Diencephalon (tissue), 1 donor: ENCODE results near the gene CRELD2. TPM values are rescaled to one million over a fixed set of nuclear protein-coding genes. Genes with fewer than 3 reads are reported as not detected.

Source experiments
- small RNA-seq: library from RNA; depleted of rRNA; stranded (forward); fragments of <200 nt; gene quantifications from one replicate; pipeline ENCODE3, GENCODE V24; 2014
- total RNA-seq: library from RNA; depleted of rRNA; stranded (reverse); fragments of >200 nt; gene quantifications from one replicate; pipeline ENCODE4 v1.2.3, GENCODE V29; 2014

Gene CRELD2
- total RNA-seq: 25.4 TPM

DNA sequence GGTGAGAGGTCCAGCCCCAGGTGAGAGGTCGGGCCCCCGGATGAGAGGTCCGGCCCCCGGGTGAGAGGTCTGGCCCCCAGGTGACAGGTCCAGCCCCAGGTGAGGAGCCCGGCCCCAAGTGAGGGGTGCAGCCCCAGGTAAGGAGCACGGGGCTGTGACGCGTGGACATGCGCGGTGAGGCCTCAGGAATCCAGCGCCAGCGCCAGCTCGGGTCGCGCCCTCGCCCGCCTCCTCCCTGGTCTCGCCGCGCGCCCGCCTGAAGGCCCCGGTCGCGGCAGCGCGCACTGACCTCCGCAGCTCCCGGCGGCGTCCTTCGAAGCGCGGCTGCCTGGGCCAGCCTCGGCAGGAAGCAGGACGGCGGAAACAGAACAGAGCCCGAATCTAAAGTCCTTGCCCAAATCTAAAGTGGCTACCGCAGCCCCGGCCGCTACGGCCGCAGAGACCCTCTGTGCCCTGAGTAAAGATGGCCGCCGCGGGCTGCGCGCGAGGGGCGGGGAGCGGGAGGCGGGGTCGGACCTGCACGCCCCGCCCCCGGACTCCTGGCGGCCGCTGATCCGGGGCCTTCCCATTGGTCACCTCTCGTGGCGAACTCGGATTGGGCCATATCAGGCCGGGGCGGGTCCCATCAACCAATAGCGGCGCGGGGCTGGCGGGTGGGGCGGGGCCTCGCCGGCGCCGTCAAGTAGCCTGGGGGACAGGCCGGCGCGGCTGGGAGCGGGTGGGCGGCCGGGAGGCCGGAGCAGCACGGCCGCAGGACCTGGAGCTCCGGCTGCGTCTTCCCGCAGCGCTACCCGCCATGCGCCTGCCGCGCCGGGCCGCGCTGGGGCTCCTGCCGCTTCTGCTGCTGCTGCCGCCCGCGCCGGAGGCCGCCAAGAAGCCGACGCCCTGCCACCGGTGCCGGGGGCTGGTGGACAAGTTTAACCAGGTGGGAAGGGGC, at the start of gene CRELD2, which contains the start of gene ALG12:
Gene CRELD2 (plus strand): TSS at position 661 of the 937 bp plus-strand sequence. CDS start 136 bp downstream, at position 797.
Gene ALG12 (minus strand): TSS at position 465 of the 937 bp plus-strand sequence. CDS start 4,673 bp downstream, outside the sequence.

GRCh38 chr22:49960159-49961004, 41.9 kb downstream of the CRELD2 start, which contains the start of gene PIM3:
PIM3 (plus strand) TSS chr22:49960772; CDS start chr22:49960948, 176 bp downstream.

Small RNA genes lying within 50 kb of the gene (small RNA-seq; reads per million reads assigned to genes)
- gene MIR6821: not detected

Other genes with a start within 250 kb of the CRELD2 start
- gene BRD1, start 90.8 kb upstream of the CRELD2 start, total RNA-seq: 32.5 TPM
- 17.1 TPM for gene ZBED4, start 64.8 kb upstream of the CRELD2 start, total RNA-seq
- gene ALG12, start 196 bp upstream of the CRELD2 start, total RNA-seq: 10.6 TPM
- 15.2 TPM for gene PIM3, start 42.1 kb downstream of the CRELD2 start, total RNA-seq
- 0.69 TPM for gene IL17REL, start 94.1 kb downstream of the CRELD2 start, total RNA-seq
- not detected for gene TTLL8, start 139.7 kb downstream of the CRELD2 start, total RNA-seq
- gene MLC1, start 166.8 kb downstream of the CRELD2 start, total RNA-seq: 74.5 TPM
- gene MOV10L1, start 171.4 kb downstream of the CRELD2 start, total RNA-seq: 1.8 TPM